Measurements from ENCODE around the gene P2RX1. TPM values are rescaled to one million over a fixed set of nuclear protein-coding genes. Genes with fewer than 3 reads are reported as not detected.

The P2RX1 gene
- total RNA-seq, 1 experiment from 2014 or later: not detected

DNA sequence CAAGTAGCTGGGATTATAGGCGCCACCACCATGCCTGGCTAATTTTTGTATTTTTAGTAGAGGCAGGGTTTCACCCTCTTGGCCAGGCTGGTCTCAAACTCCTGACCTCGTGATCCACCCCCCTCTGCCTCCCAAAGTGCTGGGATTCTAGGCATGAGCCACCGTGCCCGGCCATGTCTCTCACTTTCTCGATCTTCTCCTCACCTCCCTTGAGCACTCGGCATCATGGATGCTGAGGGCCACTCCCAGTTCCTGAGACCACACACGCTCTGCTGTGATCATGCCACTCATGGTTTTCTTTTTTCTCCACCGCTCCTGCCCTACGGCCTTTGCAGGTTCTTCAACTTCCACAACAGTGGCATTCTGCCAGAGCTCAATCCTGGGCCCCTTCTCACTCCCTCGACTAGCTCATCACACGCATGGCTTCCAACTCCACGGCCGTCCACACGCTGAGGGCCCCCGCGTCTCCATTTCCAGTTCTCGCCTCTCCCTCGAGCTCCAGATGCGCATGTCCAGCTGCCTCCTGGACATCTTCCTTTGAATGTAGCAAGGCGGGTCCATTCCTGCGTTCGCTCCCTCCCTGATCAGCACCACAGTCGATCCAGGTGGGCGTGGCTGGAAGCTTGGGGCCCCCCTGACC lies 64.7 kb downstream of the P2RX1 start:
- in situ Hi-C loops (cut with HindIII; ENCODE audit: low pct_unique_long_range_greater_than_20kb, low sequenced_read_pairs): no loop called here
- no peak for DNase-seq (ENCODE audit: low read depth)

DNA sequence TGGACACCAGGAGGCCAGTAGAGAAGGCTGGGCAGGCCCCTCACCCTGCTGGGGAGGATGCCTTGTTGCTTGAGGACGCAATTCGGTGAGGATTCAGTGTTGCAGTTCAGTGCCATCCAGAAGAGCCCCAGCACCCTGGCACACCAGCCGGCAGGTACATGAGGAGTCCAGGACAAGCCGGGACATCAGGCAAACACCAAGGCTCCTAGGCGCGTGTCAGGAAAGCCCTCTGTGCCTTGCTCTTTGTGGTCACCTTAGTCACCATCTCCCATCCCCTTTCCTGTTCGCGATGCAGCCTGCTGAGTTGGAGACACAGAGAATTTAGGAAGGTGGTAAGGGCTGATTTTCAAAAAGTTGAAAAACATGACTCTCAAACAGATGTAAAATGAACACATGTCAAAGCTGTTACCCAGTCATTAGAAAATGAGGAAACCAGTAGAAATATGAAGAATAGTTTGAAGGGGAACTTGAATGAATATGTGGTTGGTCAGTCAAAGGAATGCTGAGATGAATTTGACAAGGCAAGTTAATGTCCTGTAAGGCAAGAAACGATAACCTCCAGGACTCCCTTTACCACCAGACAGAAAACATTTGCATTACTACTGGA lies 67.9 kb downstream of the P2RX1 start:
- in situ Hi-C loops (cut with HindIII; ENCODE audit: low pct_unique_long_range_greater_than_20kb, low sequenced_read_pairs): no loop called here
- no peak for DNase-seq (ENCODE audit: low read depth)

DNA sequence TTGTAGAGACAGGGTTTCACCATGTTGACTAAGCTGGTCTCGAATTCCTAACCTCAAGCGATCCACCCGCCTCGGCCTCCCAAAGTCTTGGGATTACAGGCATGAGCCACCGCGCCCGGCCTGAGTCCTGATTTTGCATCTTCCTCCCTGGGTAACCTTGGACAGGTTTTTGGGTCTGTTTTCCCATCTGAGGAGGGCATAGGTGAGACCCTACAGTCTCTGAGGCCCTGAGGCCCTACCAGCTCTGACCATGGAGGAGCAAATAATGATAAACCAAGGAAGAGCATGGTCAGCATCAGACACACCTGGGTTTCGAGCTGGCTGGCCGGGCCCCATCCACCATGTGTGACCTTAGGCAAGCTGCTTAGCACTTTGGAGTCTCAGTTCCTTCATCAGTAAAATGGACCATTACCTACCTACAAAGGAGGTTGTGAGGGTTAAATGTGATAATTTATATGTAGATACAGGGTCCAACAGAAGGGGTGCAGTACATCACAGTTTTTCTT lies 69.0 kb downstream of the P2RX1 start:
- DNase-seq (ENCODE audit: low read depth): no peak
- in situ Hi-C loops (cut with HindIII; ENCODE audit: low pct_unique_long_range_greater_than_20kb, low sequenced_read_pairs): no loop called here

Other genes starting within 250 kb of the P2RX1 start
- gene TAX1BP3, start 247.9 kb downstream of the P2RX1 start, total RNA-seq (2014; rRNA removed; shearing (Covaris generic); ENCODE audit: low replicate concordance): 136 and 157 TPM in 2 replicates
- gene EMC6, start 247.7 kb downstream of the P2RX1 start, total RNA-seq (2014; rRNA removed; shearing (Covaris generic); ENCODE audit: low replicate concordance): 19.1 and 34.7 TPM in 2 replicates
- not detected in 2 replicates for gene P2RX5, start 220.3 kb downstream of the P2RX1 start, total RNA-seq (2014; rRNA removed; shearing (Covaris generic); ENCODE audit: low replicate concordance)
- 9.4 and 9.9 TPM in 2 replicates for gene HASPIN, start 192.6 kb downstream of the P2RX1 start, total RNA-seq (2014; rRNA removed; shearing (Covaris generic); ENCODE audit: low replicate concordance)
- 38.1 and 78.5 TPM in 2 replicates for gene ITGAE, start 115.3 kb downstream of the P2RX1 start, total RNA-seq (2014; rRNA removed; shearing (Covaris generic); ENCODE audit: low replicate concordance)
- gene NCBP3, start 70.2 kb downstream of the P2RX1 start, total RNA-seq (2014; rRNA removed; shearing (Covaris generic); ENCODE audit: low replicate concordance): 4.8 and 9.3 TPM in 2 replicates
- 9.7 and 13.6 TPM in 2 replicates for gene CAMKK1, start 23.4 kb downstream of the P2RX1 start, total RNA-seq (2014; rRNA removed; shearing (Covaris generic); ENCODE audit: low replicate concordance)
- gene ATP2A3, start 48.0 kb upstream of the P2RX1 start, total RNA-seq (2014; rRNA removed; shearing (Covaris generic); ENCODE audit: low replicate concordance): 5.0 and 7.7 TPM in 2 replicates
- 5.5 and 11.0 TPM in 2 replicates for gene ZZEF1, start 226.6 kb upstream of the P2RX1 start, total RNA-seq (2014; rRNA removed; shearing (Covaris generic); ENCODE audit: low replicate concordance)
- 12.1 and 14.9 TPM in 2 replicates for gene CYB5D2, start 226.7 kb upstream of the P2RX1 start, total RNA-seq (2014; rRNA removed; shearing (Covaris generic); ENCODE audit: low replicate concordance)

Measured in Caki2 (cell line).